Measurements from ENCODE around the gene TRAM2.

TRAM2 gene

GRCh38 chr6:52512199-52512598 lies 64.7 kb downstream of the TRAM2 start:
- Histone ChIP-seq H3K27ac (no peak overlapping the region), H3K36me3 (peaks cover 75% of the 10 kb centered on the region), H3K4me3 (ENCODE audit: low read depth in 1 of 2, low read length in 1 of 2) (no peak overlapping the region), H3K9me3 (no peaks in the 10 kb centered on the region), H3K4me1 (ENCODE audit: control insufficient read depth in 1 of 2, insufficient read depth in 1 of 2, low read depth in 1 of 2, low read length in 1 of 2) (no peaks in the 10 kb centered on the region), H3K27me3 (no peaks in the 10 kb centered on the region)
- no peak for TF ChIP-seq CTCF (IDR thresholded peaks at IDR 0.05)

GRCh38 chr6:52511572-52512151 lies 65.2 kb downstream of the TRAM2 start:
- TF ChIP-seq CTCF (IDR thresholded peaks at IDR 0.05), result no peak
- Histone ChIP-seq H3K27ac (no peak overlapping the region), H3K4me1 (ENCODE audit: control insufficient read depth in 1 of 2, insufficient read depth in 1 of 2, low read depth in 1 of 2, low read length in 1 of 2) (no peaks in the 10 kb centered on the region), H3K27me3 (no peaks in the 10 kb centered on the region), H3K36me3 (peaks cover 75% of the 10 kb centered on the region), H3K9me3 (no peaks in the 10 kb centered on the region), H3K4me3 (ENCODE audit: low read depth in 1 of 2, low read length in 1 of 2) (no peak overlapping the region)

GRCh38 chr6:52511163-52511562 lies 65.7 kb downstream of the TRAM2 start:
- Histone ChIP-seq H3K36me3 (peaks cover 75% of the 10 kb centered on the region), H3K9me3 (no peaks in the 10 kb centered on the region), H3K4me3 (ENCODE audit: low read depth in 1 of 2, low read length in 1 of 2) (no peak overlapping the region), H3K27ac (no peak overlapping the region), H3K27me3 (no peaks in the 10 kb centered on the region), H3K4me1 (ENCODE audit: control insufficient read depth in 1 of 2, insufficient read depth in 1 of 2, low read depth in 1 of 2, low read length in 1 of 2) (no peaks in the 10 kb centered on the region)
- TF ChIP-seq CTCF (IDR thresholded peaks at IDR 0.05), result no peak

- Histone ChIP-seq H3K27ac (no peak overlapping the region), H3K4me1 (ENCODE audit: control insufficient read depth in 1 of 2, insufficient read depth in 1 of 2, low read depth in 1 of 2, low read length in 1 of 2) (no peaks in the 10 kb centered on the region), H3K36me3 (peaks cover 77% of the 10 kb centered on the region)
Measured at GRCh38 chr6:52510213-52510562, 66.7 kb downstream of the TRAM2 start.

GRCh38 chr6:52509281-52510212 lies 67.3 kb downstream of the TRAM2 start:
- peaks cover 70% of the 10 kb centered on the region for H3K36me3 ChIP-seq

More at GRCh38 chr6:52510213-52510562, 66.7 kb downstream of the TRAM2 start:
- no peak for TF ChIP-seq CTCF (IDR thresholded peaks at IDR 0.05)
- H3K9me3 ChIP-seq, result no peaks in the 10 kb centered on the region
- no peaks in the 10 kb centered on the region for H3K27me3 ChIP-seq
- H3K4me3 ChIP-seq (ENCODE audit: low read depth in 1 of 2, low read length in 1 of 2), result no peak overlapping the region

More at GRCh38 chr6:52509281-52510212, 67.3 kb downstream of the TRAM2 start:
- Histone ChIP-seq H3K27ac (no peak overlapping the region), H3K4me1 (ENCODE audit: control insufficient read depth in 1 of 2, insufficient read depth in 1 of 2, low read depth in 1 of 2, low read length in 1 of 2) (peaks cover 3 to 4% of the 10 kb centered on the region in 2 experiments), H3K4me3 (ENCODE audit: low read depth in 1 of 2, low read length in 1 of 2) (no peak overlapping the region), H3K27me3 (no peaks in the 10 kb centered on the region), H3K9me3 (no peaks in the 10 kb centered on the region)
- no peak for TF ChIP-seq CTCF (IDR thresholded peaks at IDR 0.05)

All from neutrophil (primary cell).